G401.6 (cell line): ENCODE results near the gene OLFML2A.

Experiments
- FAIRE-seq: peaks from 2 replicates; lab custom pipeline; 2012; peaks lifted over from hg19 to GRCh38; lab: Jason Lieb, UNC

OLFML2A gene

GRCh38 chr9:124797343-124798103 lies 20.6 kb downstream of the OLFML2A start:
- no peak for FAIRE-seq

GRCh38 chr9:124799274-124800006 lies 22.5 kb downstream of the OLFML2A start:
- no peak for FAIRE-seq

GRCh38 chr9:124800306-124801259 lies 23.6 kb downstream of the OLFML2A start:
- FAIRE-seq = no peak

DNA sequence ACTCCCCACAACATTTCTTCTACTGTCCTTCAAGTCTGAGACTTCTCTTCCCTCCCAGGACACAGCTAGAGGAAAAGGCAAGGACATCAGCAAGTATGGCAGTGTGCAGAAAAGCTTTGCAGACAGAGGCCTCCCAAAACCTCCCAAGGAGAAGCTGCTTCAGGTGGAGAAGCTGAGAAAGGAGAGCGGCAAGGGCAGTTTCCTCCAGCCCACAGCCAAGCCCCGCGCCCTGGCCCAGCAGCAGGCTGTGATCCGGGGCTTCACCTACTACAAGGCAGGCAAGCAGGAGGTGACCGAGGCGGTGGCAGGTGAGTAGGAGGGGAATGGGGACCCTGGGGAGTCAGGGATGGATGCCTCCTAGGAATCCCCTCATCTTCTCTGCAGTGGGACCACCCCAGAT lies 24.4 kb downstream of the OLFML2A start:
- FAIRE-seq = no peak

DNA sequence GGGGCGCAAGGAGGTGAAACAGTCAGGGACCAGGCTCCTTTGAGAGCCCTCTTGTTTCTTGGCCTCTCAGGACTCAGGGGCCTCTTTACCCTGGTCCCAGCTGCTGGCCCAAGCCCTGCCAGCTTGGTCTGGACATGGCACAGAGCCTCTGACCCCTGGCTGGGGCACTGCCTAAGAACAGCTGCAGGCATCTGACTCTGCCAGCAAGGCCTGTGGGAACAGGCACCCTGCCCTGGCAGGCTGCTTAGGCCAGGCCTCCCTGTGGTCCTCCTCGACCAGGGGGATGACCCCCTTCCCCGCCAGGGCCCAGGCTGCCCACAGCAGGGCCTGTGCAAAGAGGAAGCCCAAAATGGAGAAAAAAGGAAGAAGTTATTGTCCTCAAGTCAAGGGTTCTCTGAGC lies 25.5 kb downstream of the OLFML2A start:
- no peak for FAIRE-seq

DNA sequence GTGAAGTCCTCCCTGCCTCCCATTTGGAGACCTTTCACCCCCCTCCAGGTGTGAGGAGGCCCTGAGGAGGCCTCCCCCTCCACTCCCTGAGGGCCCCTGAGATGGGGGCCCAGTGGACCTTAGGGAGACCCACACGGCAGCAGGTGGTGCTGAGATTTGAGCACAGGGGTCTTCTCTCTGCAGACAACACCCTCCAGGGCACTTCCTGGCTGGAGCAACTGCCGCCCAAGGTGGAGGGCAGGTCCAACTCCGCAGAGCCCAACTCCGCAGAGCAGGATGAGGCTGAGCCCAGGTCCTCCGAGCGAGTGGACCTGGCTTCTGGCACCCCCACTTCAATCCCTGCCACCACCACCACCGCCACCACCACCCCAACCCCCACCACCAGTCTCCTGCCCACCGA lies 27.0 kb downstream of the OLFML2A start:
- no peak for FAIRE-seq

DNA sequence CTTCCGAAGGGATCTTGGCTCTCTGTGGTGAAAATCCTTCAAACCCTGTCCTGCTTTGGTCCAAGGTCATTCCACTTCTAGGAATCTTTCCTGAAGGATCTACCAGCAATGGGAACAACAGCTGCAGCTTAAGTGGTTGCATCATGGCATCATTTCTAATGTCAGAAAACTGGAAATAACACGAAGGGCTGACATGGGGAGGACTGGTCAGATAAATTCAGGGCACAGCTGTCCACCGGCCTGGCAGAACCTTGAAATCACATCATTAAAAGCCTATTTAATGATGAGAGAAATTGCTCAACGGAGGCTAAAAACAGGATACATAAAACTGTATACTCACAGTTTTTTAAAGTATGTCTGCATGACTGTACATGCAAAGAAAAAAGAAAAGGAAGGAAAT lies 28.3 kb downstream of the OLFML2A start:
- FAIRE-seq = no peak

- no peak for FAIRE-seq
These were observed 31.5 kb downstream of the OLFML2A start for GRCh38 chr9:124808246-124808956.

DNA sequence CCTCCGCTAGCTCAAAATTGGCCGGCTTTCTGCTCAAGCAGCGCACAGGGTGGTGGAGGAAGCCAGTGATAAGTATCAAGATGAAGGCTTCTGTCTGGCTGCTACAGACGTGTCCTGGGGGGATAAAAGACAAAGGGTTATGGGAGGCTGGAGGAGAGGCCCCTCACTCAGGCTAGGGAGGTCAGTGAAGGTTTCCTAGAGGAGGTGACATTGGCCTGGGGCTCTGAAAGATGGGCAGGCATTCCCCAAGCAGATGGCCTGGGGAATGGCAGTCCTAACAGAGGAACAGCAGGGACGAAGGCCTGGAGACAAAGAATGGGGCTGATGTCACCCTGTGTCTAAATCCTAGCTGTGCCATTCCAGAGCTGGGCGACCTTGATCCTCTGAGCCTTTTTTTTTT lies 32.3 kb downstream of the OLFML2A start:
- no peak for FAIRE-seq

DNA sequence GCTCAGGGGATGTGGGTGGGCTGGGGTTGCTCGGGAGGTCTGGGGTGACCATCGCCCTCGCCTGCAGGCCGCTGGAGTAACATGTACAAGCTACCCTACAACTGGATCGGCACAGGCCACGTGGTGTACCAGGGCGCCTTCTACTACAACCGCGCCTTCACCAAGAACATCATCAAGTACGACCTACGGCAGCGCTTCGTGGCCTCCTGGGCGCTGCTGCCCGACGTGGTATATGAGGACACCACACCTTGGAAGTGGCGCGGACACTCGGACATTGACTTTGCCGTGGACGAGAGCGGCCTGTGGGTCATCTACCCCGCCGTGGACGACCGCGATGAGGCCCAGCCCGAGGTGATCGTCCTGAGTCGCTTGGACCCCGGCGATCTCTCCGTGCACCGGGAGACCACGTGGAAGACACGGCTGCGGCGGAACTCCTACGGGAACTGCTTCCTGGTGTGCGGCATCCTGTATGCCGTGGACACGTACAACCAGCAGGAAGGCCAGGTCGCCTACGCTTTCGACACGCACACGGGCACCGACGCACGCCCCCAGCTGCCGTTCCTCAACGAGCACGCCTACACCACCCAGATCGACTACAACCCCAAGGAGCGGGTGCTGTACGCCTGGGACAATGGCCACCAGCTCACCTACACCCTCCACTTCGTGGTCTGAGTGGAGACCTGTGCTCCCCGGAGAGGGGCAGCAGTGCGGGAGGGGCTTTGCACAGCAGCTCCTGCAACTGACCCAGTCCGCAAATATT lies 33.0 kb downstream of the OLFML2A start:
- no peak for FAIRE-seq

DNA sequence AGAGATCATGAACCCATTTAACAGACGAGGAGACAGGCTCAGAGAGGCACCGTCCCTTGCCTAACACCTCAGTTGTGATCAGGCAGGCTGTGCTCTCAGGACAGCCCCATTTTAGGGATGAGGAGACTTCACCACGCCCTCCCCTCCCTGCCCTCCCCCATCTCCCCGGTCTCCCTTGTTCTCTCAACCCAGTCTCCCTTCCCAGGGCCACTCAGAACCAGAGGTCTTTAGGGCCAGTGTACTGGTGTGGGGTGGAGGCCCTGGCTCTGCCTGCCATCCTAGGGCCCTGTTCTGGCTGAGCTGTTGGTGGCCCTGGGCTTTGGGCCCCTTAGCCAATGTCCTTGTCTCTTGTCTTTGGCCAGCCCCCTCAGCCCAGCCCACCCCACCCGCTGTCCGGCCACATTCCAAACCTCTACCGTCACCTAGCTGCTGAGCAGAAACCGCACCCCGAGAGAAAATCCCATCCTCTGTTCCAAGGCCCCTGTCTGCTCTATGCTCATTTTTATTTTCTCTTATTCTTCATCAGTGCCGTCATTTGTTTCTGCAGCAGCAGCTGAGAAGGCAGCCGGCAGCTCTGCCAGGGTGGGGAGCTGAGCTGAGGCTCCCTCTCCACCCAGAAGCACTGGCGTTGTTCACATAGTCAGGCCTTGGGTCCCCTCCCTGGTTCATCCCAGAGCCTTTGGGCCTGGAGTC lies 33.9 kb downstream of the OLFML2A start:
- peak; percentile 27 for FAIRE-seq

- peak; percentile 86 for FAIRE-seq
These were observed 35.5 kb downstream of the OLFML2A start for GRCh38 chr9:124812441-124812876.

DNA sequence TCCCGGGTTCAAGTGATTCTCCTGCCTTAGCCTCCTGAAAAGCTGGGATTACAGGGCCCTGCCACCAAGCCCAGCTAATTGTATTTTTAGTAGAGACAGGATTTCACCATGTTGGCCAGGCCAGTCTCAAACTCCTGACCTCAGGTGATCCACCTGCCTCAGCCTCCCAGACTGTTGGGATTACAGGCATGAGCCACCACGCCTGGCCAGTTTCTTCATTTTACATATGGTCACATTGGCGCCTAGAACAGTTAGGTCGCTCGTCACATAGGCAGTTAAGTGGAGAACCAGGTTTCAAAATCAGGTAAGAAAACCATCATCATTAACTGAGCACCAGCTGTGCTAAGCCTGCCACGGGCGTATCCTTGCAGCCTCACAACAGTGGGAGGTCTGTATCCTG lies 36.1 kb downstream of the OLFML2A start:
- no peak for FAIRE-seq

DNA sequence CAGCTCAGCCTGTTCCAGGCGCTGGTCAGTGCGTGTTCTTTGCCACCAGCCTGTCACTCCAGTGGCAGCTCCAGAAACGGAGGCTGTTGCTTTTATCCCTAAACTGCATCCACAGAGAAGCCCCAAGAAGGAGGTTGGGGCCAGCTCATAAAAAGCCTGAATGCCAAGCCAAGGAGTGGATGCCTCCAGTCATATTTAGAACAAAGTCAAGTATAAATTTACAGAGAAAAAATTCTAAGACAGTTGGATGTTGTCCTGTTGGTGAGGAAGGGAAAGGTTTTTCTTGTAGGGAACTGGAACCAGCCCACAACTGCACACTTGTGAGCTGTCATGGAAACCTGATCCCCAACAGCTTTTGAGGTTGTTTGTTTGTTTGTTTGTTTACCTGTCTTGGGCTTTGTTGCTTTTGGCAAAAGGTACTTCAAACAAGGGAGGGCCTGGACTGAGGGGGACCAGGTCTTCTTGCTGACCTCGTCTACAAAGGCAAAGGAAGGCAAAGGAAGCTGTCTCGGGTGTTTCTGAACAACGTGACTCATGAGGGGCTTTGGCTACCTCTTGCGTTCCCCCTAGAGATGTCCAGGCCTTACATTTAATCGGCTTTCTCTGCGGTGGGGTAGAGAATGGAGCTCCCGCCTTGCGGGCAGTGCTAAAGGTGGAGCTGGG lies 36.7 kb downstream of the OLFML2A start:
- FAIRE-seq = no peak

- no peak for FAIRE-seq
These were observed 37.2 kb downstream of the OLFML2A start for GRCh38 chr9:124814164-124814535.

- no peak for FAIRE-seq
These were observed 38.7 kb downstream of the OLFML2A start for GRCh38 chr9:124815601-124816000.

DNA sequence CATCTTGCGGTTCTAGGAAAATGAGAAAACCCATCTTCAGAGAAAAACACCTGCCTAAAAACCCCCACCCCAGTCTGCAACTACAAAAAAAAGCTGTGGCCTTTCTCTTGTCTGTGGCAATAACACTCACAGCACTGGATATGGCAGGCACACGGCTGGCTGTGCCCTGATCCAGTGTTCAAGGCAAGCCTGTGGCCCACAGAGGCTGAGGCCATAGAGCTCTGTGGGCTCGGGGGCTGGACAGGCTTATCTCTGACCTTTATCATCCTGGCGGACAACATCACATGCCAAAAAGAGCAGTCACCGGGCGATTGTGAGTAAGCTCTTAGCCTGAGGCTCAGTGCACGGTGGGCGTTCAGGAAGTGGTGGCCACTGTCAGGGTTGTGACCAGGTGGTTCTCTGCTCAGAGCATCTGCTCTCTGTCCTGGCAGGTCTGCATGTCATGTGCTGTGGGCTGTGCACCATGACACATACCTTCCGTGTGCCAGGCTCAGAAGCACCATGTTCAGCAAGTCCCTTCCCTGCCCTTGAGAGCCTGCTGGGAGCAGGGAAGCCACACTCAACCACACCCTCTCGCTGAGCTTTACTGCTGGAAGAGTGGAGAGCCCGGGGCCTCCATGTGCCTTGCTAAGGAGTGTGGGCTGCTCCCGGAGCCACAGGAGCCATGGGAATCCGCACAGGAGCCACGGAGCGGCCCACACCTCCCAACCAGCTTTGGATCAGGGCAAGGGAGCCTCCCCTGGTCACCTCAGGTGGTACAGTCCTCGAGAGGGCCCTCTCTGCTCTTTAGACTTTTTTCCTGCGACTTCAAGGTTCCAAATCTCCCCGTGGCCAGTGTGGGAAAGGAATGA lies 41.7 kb downstream of the OLFML2A start:
- FAIRE-seq = no peak

DNA sequence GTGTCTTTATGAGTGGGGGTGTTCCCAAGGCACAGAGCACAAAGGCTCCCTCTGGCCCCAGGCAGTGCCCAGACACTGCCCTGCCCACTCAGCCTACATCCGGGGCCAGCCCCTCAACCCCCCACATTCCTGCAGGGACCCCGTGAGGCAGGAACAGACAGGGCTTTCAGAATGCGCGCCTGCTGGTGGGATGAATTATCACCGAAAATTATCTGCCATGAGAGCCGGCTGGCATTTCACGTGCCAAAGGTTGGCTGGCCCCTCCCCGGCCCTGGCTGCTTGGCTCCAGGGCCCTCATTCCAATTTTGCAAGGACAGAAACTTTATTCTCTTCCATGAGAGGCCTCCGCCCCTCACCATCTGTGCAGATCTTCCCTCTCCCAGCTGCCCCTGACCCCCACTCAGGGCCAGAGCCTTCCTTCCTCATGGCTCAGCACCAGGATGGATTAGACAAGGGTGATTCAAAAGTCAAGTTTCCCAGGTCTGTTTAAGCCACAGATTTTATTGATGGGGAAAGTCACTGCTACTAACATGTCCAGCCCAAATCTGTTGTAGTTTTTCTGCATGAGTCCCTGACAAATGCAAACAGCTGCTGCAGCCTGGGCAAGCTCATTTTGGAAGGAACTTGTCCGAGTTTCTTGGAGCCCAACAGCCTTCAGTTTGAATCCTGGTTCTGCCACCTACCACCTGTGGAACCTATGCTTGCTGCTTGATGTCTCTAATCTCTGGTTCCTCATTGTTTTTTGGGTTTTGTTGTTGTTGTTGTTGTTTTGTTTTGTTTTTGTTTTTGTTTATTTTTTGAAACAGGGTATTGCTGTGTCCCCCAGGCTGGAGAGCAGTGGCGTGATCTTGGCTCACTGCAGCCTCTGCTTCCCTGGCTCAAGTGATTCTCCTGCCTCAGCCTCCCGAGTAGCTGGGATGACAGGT lies 44.0 kb downstream of the OLFML2A start:
- no peak for FAIRE-seq
